T-helper 1 cell (primary cell): ENCODE results near the gene NVL.
"Not testable (repeated sequence)": the region's sequence is repeated elsewhere in the genome, so short reads cannot be mapped to it uniquely, and the experiment has no call there.

Experiments
- DNase-seq, 5 donors: peaks; one replicate each; pipeline ENCODE4 v3.0.0-alpha.2; 2012 to 2020

NVL gene

GRCh38 chr1:224333939-224334786, 4.2 kb upstream of the NVL start:
- DNase-seq: no peak

- peak in 1 of 5 donors; percentile 79 for DNase-seq
Measured at GRCh38 chr1:224333309-224333926, 3.4 kb upstream of the NVL start.

GRCh38 chr1:224331824-224332223, 1.9 kb upstream of the NVL start:
- no peak for DNase-seq

DNA sequence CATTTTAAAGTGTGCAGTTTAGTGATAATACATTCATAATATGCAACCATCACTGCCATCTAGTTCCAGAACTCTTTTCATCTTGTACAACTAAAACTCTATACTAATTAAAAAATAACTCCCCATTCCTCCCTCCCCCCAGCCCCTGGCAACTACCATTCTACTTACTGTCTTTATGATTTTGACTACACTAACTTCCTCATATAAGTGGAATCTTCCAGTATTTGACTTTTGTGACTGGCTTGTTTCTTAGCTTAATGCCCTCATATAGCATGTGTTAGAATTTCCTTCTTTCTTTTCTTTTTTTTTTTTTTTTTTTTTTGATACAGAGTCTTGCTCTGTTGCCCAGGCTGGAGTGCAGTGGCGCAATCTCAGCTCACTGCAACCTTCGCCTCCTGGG, 1.4 kb upstream of the NVL start:
- no peak for DNase-seq

DNA sequence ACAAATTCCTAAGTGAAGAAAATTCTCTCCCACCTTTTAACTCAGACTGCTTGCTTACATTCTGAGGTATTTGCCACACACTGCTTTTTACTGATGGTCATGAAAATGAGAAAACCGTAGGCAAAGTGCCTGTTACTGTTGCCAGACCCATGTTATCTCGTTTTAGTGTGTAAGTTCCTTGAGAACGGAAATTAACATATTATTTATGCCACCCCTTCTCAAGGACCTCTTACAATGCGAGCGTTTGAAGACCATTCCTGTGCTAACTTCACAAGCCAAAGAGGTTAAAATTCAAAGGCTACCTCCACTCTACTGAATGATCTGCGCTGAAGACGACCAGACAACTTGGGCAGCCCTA, 509 bp downstream of the NVL start:
- no peak for DNase-seq

DNA sequence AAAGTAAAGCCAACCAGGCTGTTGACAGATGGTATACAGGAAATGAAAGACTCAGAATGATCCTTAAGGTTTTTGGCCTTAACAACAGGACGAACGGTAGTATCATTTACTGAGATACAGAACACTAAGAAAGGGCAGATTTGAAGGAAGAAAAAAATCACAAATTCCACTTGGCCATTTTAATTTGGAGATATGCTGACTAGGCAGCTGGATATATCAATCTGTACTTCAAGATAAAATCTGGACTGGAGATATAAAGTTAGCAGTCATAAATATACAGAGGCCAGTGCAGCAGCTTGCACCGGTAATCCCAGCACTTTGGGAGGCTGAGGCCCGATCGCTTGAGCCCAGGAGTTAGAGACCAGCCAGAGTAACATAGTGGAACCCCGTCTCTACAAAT, 1.3 kb downstream of the NVL start:
- peak in 1 of 5 donors; percentile 14 for DNase-seq

DNA sequence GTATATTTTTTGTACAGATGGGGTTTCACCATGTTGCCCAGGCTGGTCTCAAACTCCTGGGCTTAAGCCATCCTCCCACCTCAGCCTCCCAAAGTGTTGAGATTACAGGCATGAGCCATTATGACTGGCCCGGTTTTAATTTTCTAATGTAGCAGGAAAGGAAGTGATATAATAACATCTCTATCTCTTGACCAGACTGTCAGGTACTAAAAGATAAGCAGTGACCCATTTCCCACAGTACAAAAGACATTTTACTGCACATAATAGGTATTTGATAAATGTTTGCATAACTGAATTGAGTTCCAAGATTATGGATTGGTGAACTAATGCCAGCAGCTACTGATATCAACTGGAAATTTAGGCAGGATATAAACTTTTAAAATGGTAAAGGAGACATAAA, 4.0 kb downstream of the NVL start:
- no peak for DNase-seq

DNA sequence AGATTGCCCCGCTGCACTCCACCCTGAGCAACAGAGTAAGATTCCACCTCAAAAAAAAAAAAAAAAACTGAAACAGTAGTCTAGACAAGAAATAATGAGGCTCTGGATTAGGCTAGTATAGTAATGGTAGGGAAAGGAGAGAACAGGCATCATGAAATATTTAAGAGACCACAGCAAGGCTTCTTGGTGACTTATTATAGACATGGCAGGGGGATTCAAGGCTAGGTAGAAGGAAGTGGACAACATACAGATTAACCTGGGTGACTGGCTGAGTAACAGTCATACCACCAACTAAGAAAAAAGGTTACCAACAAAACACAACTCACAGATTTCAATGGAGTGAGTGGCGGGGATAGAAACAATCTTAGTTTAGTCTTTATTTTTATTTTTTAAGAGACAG, 8.3 kb downstream of the NVL start:
- no peak for DNase-seq

DNA sequence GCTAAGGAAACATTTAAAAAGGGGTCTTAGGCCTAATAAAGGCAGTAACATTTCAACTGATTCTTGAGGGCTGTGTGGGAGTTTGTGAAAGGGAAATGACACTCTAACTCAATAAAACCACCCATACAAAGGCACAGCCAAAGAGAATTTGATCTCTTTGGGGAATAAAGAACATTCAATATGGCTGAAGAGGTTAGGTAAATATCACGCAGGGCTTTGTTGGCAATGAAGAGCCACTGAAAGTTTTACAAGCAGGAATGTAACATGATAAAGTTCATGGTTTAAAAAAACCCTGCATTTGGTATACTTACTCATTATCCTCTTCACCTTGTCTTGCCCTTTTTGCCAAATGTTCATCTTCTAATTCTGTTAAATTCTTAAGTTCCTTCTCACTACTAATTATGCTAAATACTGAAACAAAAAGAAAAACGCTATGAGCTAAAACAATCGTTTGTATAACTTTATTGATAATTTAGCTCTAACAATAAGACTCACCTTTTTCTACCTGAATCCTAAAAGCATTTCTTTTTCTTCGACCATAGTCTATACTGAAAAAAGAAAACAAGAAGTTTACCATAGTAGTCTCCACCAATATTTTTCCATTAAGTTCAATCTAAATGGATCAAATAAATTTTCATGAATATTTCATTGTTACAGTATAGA, 12.5 kb downstream of the NVL start:
- no peak for DNase-seq

GRCh38 chr1:224312025-224312424, 17.9 kb downstream of the NVL start:
- no peak for DNase-seq

DNA sequence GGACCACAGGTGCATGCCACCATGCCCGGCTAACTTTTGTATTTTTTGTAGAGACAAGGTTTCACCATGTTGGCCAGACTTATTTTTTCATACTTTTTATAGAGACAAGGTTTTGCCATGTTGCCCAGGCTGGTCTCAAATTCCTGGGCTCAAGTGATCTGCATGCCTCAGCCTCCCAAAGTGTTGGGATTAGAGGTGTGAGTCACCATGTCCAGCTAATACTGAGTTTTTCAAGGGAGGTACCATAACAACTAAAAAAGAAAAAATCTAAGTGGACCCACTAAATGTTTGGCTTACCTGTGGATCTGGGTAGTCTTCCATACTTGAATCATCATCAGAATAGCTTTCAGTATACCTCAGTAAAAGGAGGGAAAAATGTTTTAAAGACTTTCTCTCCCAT, 18.5 kb downstream of the NVL start:
- not testable (repeated sequence) for DNase-seq

DNA sequence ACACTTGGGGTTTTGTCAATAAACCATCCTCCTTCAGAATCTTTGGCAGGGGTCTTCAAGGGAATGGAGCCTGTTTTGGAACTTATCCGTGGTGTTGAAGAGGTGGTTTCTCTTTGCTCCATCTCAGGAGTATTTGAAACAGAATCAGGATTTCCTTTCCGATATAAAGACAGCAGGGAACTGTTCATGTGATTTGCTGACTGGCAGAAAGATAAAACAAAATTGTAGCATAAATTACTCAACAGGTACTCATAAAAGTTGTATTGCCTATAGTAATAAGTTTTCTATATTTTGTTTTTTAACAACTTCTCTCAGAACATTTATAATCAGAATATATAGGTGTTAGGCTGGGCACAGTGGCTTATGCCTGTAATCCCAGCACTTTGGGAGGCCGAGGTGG, 21.9 kb downstream of the NVL start:
- no peak for DNase-seq

- DNase-seq: no peak
Measured at GRCh38 chr1:224304767-224305166, 25.2 kb downstream of the NVL start.

DNA sequence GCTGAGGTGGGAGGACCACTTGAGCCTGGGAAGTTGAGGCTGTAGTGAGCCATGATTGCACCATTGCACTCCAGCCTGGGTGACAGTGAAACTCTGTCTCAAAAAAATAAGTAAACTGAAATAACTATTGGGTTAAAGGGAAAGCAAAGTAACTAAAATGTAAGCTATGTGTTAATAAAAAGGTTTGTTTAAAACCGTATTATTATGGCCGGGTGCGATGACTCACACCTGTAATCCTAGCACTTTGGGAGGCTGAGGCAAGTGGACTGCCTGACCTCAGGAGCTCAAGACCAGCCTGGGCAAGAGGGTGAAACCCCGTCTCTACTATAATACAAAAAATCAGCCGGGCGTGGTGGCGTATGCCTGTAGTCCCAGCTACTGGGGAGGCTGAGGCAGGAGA, 27.0 kb downstream of the NVL start:
- DNase-seq: no peak

- no peak for DNase-seq
Measured at GRCh38 chr1:224301391-224301790, 28.6 kb downstream of the NVL start.

- DNase-seq: no peak
Measured at GRCh38 chr1:224300346-224300745, 29.6 kb downstream of the NVL start.

DNA sequence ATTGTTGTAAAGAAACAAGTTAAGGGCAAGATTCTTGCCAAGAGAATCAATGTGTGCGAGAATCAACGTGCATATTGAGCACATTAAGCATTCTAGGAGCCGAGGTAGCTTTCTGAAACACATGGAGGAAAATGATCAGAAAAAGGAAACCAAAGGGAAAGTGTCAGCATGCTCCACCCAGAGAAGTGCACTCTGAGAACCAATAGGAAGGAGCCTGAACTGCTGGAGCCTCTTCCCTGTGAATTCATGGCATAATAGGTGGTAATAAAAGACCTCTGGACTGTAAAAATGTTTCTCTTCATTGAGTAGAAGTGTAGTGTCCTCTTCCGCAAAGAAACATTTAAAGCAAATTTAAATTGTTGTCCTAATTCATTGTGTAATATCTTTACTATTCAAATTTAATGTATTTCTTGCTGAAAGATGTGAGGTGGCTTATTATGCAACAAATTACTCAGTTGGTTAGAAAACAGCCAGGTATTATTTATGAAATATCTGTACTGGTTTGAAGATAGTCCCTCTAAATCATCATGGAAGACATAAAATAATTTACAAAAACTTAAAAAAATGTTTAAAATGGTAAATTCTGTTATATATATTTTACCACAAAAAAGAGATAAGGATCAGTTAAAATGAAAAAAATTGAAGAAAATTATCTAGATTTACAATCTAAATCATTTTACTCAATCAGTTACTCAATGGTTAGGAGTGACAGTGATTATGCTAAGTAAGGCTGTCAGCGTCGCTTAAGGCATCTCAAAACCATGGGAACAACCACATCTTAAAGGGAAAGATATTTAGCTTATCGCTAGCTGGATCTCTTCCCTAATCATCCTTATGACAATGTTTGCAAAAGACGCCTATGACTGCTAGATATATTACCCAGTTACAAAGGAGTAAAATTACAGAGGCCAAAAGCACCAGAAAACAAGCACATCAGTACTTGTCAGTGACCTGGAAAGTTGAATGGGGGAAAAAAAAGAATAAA, 31.3 kb downstream of the NVL start:
- DNase-seq: no peak

GRCh38 chr1:224294775-224295174, 35.2 kb downstream of the NVL start:
- no peak for DNase-seq

DNA sequence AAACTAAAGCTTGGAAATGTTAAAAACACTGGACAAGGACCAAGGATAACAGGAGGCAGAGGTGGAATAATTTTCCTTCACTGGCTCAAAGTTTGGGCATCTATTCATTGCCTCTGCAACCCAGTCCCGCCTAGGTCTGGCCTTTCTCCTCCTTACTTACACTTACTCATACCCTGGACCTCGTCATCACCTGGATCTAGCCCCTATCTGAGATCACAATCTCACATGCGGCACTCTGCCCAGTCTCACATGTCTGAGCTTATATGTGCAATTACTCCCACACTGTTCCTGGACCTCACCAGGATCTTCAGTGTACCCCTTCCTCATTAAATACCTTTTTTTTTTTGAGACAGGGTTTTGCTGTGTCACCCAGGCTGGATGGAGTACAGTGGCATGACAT, 37.6 kb downstream of the NVL start:
- DNase-seq: no peak

DNA sequence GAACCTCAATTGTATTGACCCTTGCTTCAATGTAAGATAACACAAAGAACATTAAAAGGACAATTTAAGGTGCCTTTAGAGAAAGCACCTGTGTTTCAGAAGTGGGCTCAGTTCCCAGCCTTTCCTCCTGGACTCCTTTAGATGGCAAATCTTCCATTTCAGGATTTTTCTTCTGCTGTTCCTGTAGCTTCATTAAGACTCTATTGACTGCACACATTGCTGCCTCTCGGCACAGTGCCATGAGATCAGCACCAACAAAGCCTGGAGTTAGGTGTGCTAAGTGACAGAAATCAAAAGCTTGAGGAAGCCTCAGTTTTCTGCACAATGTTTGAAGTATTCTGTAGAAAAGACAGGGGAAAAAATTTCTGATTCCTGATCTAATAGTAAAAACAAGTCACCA, 40.6 kb downstream of the NVL start:
- DNase-seq: no peak

DNA sequence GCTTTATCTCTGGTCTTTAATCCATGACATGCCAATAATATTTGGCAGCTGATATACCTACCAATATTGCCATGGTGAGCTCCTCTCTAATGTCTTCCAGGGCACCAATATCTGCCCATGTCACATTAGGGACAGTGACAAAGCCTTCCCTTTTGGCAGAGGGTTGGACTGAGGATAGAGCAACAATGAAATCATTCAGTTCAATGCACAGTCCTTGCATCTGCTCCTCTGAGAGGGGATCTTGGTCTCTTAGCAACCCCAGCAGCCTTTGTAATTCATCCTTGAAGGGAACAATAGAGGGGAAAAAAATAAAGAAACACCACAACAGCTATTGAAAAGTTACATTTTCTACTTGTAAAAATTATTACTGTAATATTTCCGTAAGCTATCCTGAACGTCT, 42.3 kb downstream of the NVL start:
- no peak for DNase-seq

- no peak for DNase-seq
Measured at GRCh38 chr1:224282140-224282539, 47.8 kb downstream of the NVL start.
